ENCODE results near the gene SARDH.

DNA sequence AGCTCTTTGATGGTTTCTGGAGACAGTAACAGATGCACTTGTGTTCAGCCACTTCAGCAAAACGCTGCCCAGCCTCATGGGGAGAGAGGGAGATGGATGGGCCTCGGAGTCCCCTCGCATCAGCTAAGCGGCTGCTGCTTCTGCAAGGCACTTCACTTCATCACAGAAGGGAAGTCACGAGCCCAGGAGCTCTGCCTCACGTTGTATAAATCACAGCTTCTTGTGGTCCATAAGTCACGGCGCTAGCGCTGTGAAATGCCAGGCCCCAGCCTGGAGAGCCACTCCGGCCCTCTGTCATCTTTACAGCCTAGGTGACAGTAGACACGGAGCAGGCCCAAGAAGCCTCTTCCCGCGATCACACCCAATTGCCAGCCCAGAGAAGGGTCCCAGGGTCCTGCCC lies 78.6 kb downstream of the SARDH start:
- TF ChIP-seq POLR2A (IDR thresholded peaks at IDR 0.05; ENCODE audit: low read depth, low read length), result no peak
- no peak for TF ChIP-seq POLR2AphosphoS5 (IDR thresholded peaks at IDR 0.05; ENCODE audit: low read depth, low read length)
- TF ChIP-seq TAF1 (IDR thresholded peaks at IDR 0.05; ENCODE audit: borderline replicate concordance, low read depth, low read length), result no peak
